ENCODE measurements around the gene KIAA1614.
A peak's percentile ranks its signal among the peaks of the same experiment; 100 is the strongest.

KIAA1614 gene

DNA sequence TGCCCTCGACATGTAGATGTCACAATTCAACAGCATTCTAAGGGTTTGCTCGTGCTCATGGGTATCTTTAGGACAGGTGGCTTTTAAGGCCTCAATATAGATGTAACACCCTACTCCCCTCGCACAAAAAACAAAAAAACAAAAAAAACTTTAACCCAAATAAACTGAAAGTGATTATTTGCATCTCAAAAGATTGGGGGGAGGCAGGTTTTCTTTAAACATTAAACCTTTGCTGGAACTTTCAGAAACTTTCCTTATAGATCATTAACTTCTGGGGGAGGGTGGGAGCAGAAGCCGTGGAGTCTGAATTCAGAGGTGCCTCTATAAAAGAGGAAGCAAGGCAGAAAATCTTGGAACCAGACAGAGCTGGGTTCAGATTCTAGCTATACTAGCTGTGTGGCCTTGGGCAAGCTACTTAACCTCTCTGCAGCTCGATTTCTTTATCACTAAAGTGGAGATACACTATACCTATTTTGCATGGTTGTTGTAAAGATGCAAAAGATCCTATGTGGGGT, 3.2 kb upstream of the KIAA1614 start:
- TF ChIP-seq, protein P1, sequence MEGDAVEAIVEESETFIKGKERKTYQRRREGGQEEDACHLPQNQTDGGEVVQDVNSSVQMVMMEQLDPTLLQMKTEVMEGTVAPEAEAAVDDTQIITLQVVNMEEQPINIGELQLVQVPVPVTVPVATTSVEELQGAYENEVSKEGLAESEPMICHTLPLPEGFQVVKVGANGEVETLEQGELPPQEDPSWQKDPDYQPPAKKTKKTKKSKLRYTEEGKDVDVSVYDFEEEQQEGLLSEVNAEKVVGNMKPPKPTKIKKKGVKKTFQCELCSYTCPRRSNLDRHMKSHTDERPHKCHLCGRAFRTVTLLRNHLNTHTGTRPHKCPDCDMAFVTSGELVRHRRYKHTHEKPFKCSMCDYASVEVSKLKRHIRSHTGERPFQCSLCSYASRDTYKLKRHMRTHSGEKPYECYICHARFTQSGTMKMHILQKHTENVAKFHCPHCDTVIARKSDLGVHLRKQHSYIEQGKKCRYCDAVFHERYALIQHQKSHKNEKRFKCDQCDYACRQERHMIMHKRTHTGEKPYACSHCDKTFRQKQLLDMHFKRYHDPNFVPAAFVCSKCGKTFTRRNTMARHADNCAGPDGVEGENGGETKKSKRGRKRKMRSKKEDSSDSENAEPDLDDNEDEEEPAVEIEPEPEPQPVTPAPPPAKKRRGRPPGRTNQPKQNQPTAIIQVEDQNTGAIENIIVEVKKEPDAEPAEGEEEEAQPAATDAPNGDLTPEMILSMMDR (IDR thresholded peaks at IDR 0.05; ENCODE audit: insufficient read depth, low read length, poor library complexity, severe bottlenecking) = no peak
- Histone ChIP-seq H3K4me3 (replicated peaks; ENCODE audit: low read depth, low read length) (no peak overlapping the region), H3K36me3 (ENCODE audit: control insufficient read depth, insufficient read depth, low read length) (no peaks in the 10 kb centered on the region), H3K27me3 (replicated peaks; ENCODE audit: control insufficient read depth, insufficient read depth, low read length) (no peaks in the 10 kb centered on the region)
- DNase-seq (ENCODE audit: extremely low read depth, insufficient read length) = no peak

DNA sequence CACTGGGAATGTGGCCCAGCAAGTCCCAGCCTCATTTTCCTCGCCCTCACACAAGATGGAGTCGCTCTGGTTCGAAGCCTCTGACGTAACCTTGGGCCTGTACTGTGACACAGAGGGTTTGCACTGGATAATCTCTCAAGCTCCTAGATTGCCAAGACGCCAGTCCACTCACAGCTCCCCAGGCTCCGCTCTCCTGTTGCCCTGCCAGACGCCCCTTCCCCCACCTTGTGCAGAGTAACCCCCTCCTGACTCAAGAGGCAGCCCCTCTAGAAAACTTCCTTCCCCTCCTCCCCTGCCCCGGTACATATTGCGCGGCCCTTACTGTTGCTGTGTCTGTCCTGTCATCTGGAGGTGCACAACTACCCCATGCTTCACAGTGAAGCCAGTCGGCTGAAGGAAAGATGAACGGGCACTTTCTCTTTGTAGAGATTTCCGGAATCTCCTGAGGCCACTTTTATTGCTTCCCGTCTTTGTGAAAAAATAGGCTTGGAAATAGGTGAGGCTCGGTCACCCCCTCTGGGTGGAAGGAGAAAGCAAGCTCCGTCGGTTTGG, 981 bp upstream of the KIAA1614 start:
- Histone ChIP-seq H3K4me3 (replicated peaks; ENCODE audit: low read depth, low read length) (peak overlapping the region; percentile 41; the same call in 1 of the 2 replicates), H3K27me3 (replicated peaks; ENCODE audit: control insufficient read depth, insufficient read depth, low read length) (no peaks in the 10 kb centered on the region), H3K36me3 (ENCODE audit: control insufficient read depth, insufficient read depth, low read length) (no peaks in the 10 kb centered on the region)
- no peak for DNase-seq (ENCODE audit: extremely low read depth, insufficient read length)
- TF ChIP-seq, protein P1 (IDR thresholded peaks at IDR 0.05; ENCODE audit: insufficient read depth, low read length, poor library complexity, severe bottlenecking) = no peak

DNA sequence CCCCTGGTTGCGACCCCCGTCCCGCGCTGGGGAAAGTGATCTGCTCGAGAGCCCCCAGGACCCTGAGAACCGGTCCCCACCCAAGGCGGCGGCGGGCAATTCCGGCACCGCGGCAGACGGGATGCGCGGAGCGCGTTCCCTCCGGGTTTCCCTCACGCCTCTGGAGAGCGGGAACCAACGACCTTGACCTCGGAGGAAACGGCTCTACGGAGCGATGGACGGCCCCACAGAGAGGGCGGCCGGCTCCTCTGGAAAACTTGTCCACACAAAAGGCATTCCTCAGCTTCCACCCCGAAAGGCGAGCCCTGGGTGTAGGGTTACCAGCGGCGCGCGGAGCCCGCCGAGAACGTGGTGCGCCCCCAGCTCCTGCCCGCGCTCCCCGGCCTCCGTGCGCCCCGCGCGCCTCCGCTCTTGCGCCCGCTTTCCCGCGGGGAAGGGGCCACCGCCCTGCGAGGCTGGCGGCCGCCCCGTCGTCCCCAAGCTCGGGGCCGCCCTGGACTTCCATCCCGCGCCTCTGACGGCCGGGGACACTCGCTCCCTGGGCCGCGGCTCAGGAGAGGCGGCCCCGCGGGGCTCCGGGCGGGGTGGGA, 391 bp upstream of the KIAA1614 start:
- TF ChIP-seq, protein P1 (IDR thresholded peaks at IDR 0.05; ENCODE audit: insufficient read depth, low read length, poor library complexity, severe bottlenecking) = no peak
- H3K4me3 ChIP-seq (replicated peaks; ENCODE audit: low read depth, low read length) = peak overlapping the region; percentile 41
- no peak for DNase-seq (ENCODE audit: extremely low read depth, insufficient read length)

DNA sequence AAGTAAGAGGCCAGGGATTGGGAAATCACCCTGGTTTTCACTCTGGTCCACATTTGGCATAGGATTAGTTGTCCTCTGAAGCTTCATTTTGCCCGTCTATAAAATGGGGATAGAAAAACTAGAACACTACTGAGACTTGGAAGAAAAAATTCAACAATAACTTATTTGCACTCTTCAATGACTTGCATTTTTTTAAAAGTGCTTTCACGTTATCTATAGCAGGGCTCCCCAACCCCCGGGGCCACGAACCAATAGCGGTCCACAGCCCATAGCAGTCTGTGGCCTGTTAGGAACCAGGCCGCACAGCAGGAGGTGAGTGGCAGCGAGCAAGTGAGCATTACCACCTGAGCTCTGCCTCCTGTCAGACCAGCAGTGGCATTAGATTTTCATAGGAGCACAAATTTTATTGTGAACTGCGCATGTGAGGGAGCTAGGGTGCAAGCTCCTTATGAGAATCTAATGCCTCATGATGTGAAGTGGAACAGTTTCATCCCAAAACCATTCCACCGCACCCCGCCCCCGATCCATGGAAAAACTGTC, 2.8 kb downstream of the KIAA1614 start:
- Histone ChIP-seq H3K4me3 (replicated peaks; ENCODE audit: low read depth, low read length) (no peak overlapping the region), H3K27me3 (replicated peaks; ENCODE audit: control insufficient read depth, insufficient read depth, low read length) (no peaks in the 10 kb centered on the region), H3K36me3 (ENCODE audit: control insufficient read depth, insufficient read depth, low read length) (no peaks in the 10 kb centered on the region)
- TF ChIP-seq, protein P1 (IDR thresholded peaks at IDR 0.05; ENCODE audit: insufficient read depth, low read length, poor library complexity, severe bottlenecking) = no peak
- no peak for DNase-seq (ENCODE audit: extremely low read depth, insufficient read length)

More for the DNA sequence above, 391 bp upstream of the KIAA1614 start:
- Histone ChIP-seq H3K27me3 (replicated peaks; ENCODE audit: control insufficient read depth, insufficient read depth, low read length) (no peaks in the 10 kb centered on the region), H3K36me3 (ENCODE audit: control insufficient read depth, insufficient read depth, low read length) (no peaks in the 10 kb centered on the region)

DNA sequence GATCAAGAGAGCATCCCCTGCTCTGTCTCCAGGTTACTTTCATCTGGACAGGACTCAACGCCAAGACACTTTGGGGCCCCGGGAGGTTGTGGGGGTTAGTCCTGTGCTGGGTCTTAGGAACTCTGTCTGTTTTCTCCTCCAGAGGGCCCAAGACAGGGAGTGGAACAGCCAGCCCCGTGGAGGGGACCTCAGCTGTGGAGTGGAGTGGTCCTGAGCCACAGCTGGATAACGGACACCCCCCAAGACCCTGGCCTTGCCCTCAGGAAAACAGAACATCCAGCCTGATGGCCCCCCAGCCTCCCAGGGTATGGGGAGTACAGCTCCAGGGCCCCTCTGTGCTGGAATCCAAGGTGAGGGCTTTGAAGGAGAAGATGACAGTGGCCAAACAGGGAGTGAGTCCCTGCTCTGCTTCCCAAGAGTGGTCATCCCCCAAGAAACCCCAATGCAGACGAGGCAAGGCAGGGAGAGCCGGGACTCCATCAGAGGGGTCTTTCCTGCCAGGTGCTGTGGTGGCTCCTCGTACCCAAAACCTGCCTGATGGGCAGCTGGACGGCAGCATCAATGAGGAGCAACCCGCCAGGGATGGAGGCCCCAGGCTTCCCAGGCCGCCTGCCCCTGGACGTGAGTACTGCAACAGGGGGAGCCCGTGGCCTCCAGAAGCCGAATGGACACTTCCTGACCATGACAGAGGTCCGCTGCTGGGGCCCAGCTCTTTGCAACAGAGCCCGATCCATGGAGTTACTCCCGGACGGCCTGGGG, 3.5 kb downstream of the KIAA1614 start:
- H3K36me3 ChIP-seq (ENCODE audit: control insufficient read depth, insufficient read depth, low read length) = no peaks in the 10 kb centered on the region
- no peaks in the 10 kb centered on the region for H3K27me3 ChIP-seq (replicated peaks; ENCODE audit: control insufficient read depth, insufficient read depth, low read length)
- H3K4me3 ChIP-seq (replicated peaks; ENCODE audit: low read depth, low read length) = no peak overlapping the region
- TF ChIP-seq, protein P1 (IDR thresholded peaks at IDR 0.05; ENCODE audit: insufficient read depth, low read length, poor library complexity, severe bottlenecking) = no peak
- DNase-seq (ENCODE audit: extremely low read depth, insufficient read length) = no peak

All from GM06990 (cell line).